Skin epidermis (tissue), 12 donors: ENCODE results near the gene NCKAP5.

Experiments
- H3K27ac ChIP-seq, 21 experiments: fragments of 200-600 bp; sonication (generic) in 11 of 21; one replicate each; pipeline ENCODE4 v1.5.0; 2020; ENCODE audit warnings: mild to moderate bottlenecking in 3 of 21, inconsistent platforms in 2 of 21, moderate library complexity in 2 of 21
- H3K4me3 ChIP-seq, 7 experiments: fragments of 200-600 bp; sonication (generic) in 2 of 7; one replicate each; pipeline ENCODE4 v1.5.0; 2020; ENCODE audit warnings: inconsistent platforms in 2 of 7, mild to moderate bottlenecking in 2 of 7, moderate library complexity in 1 of 7

The NCKAP5 gene

GRCh38 chr2:133044556-133044955 lies 523.7 kb downstream of the NCKAP5 start:
- Histone ChIP-seq H3K4me3 (no peak overlapping the region), H3K27ac (no peak overlapping the region)

DNA sequence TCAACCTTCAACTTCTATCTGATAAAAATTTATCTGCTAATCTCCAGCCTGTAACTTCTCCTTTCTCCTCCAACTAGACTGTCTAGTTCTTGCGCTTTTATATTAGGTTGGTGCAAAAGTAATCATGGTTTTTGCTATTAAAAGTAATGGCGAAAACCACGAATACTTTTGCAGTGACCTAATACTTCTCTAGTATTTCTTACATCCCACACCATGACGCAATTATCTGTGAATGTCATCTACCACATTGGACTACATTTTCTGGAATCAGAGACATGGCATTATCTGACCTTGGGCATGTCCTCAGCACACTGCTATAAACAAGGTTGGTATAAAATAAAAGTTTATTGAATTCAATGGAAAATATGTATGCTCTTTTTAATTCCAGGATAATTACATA lies 528.1 kb downstream of the NCKAP5 start:
- no peak overlapping the region for H3K27ac ChIP-seq

DNA sequence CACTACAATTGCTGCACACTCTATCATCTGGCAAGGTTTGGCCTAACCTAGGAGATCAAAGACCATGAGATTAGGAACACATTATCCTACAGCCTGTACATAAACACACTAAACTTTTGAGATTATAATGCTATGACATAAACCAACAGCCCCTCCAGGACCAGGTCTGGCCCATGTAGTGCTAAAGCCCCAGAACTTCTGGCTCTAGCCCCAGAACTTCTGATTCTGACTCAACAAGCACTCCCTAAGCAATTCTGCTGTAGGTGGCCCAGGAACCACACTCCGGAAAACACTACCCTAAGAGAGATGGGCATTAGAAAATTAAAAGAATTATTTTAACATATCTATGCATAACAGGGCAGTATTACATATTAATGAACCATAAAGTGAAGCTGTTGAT lies 528.7 kb downstream of the NCKAP5 start:
- no peak overlapping the region for H3K27ac ChIP-seq

More for the DNA sequence above, 528.1 kb downstream of the NCKAP5 start:
- no peak overlapping the region for H3K4me3 ChIP-seq

DNA sequence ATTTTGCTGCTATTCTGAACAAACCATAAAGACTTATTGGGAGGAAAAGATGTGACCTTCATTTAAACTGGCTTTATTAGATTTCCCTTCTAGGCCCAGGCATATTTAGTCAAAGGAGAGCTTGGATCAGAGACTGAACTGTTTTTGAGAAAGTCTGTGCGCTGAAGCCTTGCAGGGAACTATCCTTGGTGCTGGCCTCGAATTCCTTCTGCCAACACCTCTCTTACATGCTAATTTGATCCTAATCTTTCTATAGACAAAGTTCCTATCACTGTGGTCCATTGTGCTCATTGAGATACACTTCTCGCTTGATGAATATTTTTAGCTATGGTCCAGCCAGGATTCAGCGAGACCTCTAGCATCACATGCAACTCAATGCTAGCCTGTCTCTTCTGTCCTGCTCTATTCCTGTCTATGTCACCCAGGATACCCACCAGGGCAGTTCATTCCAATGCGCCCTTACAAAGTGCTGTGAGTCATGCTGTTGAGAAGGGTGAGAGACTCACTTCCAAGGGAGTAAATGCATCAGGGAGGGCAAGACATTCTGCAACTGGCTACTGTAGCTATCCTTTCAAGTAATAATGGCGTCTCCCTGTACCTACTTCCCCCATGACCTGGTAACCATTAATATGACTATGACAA lies 541.6 kb downstream of the NCKAP5 start:
- H3K4me3 ChIP-seq, result no peak overlapping the region

More for the DNA sequence above, 528.7 kb downstream of the NCKAP5 start:
- H3K4me3 ChIP-seq, result no peak overlapping the region

DNA sequence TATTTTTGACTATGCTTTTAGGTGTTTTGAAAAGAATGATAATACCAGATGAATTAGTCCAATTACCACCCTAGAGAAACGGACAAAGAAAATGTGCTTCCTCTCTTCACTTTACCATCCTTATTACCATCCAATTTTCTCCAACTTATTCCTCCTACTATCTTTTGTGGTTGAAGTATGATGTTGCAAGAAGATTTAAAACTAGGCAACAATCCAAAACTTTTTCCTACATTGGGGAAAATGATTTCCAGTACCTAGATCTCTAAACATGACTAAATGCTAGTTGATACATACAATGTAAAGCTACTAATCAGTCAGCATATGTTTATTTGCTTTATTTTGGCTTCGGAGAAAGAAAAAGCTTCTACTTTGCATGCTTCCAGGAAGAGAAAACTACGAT lies 543.3 kb downstream of the NCKAP5 start:
- Histone ChIP-seq H3K27ac (no peak overlapping the region), H3K4me3 (no peak overlapping the region)

More for the DNA sequence above, 541.6 kb downstream of the NCKAP5 start:
- no peak overlapping the region for H3K27ac ChIP-seq

DNA sequence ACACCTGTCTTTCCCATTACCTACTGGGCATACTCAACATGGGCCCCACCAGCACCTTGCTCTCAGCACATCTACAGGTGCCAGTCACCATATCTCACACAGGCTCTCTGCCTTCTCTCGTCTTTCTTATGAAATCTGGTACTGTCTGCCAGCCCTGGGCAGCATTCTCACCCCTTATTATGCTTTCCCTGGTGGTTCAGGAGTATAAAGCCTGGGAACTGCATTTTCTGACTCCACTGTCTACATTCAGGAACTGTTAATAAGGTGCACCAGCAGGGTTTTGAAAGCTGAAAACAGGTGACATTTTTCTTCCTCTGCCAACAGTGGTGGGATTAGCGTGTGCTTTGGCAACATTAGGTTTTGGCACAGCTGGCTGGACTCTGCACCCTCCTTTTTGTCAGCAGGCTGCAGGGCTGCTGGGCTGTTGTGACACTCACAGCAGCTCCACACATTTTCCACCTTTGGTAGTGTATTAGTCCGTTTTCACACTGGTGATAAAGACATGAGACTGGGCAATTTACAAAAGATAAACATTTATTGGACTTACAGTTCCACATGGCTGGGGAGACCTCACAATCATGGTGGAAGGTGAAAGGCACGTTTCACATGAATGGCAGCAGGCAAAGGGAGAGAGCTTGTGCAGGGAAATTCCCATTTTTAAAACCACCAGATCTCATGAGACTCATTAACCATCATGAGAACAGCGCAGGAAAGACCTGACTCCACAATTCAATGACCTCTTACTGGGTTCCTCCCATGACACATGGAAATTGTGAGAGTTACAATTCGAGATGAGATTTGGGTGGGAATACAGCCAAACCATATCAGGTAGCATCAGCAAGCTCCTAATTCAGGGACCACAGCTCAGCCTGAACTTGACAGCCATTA lies 555.2 kb downstream of the NCKAP5 start:
- Histone ChIP-seq H3K4me3 (no peak overlapping the region), H3K27ac (no peak overlapping the region)

DNA sequence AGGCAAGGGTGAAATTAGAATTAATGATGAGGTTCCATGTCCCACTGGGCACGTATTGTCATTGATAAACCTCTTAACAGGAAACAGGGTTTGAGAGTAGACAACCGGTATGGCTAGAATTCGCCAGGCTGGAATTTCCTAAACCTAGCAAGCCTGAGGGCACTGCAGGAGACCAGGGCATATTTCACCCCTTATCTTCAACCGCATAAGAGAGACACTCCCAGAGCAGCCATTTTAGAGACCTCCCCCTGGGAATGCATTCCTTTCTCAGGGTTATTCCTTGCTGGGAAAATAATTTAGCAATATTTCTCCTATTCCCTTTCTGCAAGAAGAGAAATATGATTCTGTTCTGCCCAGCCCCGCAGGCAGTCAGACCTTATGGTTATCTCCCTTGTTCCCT lies 563.6 kb downstream of the NCKAP5 start:
- Histone ChIP-seq H3K4me3 (no peak overlapping the region), H3K27ac (no peak overlapping the region)

DNA sequence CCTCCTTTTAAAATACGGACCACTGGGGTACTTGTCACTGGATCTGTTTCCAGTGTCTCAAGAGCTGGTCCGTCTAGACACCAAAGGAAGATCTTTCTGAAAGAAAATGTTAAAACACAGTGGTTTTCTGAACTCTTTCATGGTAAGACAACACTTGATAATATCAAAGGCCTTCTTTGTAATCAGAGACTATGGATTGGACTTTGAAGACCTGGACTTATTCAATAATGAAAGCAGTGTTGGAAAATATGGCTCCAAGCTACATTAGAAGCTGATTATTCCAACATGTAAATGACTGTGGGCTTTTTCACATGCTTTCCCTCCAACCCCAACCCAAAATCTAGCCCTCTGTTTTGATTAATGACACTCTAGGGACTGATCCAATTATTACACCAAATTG lies 568.8 kb downstream of the NCKAP5 start:
- no peak overlapping the region for H3K4me3 ChIP-seq
- H3K27ac ChIP-seq, result no peak overlapping the region

DNA sequence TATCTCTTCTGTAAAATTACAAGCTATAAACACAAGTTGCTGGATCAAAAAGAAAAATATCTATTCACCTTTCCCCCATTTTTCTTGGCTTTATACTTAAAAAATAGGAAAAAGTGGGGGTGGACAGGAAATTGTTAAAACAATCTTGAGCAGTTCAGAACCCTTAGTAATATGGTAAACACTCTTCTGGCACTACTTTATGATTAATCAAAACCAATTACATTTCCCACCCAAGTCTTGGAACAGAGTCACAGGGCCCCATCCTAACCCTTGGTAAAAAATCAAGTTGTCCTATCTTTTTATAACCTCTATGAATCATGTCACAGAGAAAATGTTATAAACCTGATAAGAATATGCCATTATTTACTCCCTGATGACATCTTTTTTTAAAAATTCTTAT lies 570.0 kb downstream of the NCKAP5 start:
- H3K4me3 ChIP-seq, result no peak overlapping the region
- H3K27ac ChIP-seq, result no peak overlapping the region

DNA sequence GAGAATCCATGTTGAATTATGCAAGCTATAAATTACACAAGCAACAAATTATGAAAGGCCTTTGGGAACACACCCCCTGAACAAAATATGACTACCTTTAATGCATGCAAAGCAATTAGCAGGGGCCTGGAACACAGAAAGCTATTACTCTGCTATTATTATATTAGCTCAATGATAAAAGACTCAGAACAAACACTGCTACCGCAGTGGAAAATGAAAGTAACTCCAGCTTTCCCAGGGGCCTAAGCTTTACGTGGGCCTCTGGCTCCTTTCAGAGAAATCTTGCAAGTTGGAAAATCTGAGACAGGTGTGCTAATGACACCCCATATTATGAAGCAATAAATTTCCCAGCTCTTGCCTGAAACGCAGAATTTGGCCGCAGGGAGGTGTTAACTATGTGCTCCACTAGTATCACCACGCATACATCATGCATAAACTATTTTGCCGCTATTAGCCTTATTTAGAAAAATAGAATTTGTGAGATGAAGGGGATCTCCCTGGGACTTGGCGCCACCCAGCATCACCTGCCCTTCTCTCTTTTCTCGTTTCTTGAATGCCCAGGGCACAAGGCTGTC lies 576.7 kb downstream of the NCKAP5 start:
- Histone ChIP-seq H3K27ac (no peak overlapping the region), H3K4me3 (no peak overlapping the region)

- no peak overlapping the region for H3K27ac ChIP-seq
- H3K4me3 ChIP-seq, result no peak overlapping the region
These were observed 583.5 kb downstream of the NCKAP5 start for GRCh38 chr2:132984731-132985130.

DNA sequence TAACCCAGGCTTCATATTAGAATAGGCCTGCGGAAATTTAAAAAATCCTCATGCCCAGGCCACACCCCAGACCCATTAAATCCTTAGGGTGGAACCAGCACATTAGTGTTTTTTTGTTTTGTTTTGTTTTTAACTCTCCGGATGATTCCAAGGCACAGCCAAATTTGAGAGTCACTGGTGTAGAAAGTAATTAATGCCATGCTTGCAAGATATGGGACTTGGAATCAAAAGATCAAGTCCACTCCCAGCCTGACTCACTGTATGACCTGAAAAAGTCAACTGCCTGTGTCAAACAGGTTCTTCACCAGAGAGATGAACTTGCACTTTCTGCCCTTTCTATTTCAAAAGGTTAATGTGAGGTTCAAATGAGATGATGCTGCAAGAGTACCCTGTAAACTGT lies 588.0 kb downstream of the NCKAP5 start:
- no peak overlapping the region for H3K27ac ChIP-seq
- H3K4me3 ChIP-seq, result no peak overlapping the region

DNA sequence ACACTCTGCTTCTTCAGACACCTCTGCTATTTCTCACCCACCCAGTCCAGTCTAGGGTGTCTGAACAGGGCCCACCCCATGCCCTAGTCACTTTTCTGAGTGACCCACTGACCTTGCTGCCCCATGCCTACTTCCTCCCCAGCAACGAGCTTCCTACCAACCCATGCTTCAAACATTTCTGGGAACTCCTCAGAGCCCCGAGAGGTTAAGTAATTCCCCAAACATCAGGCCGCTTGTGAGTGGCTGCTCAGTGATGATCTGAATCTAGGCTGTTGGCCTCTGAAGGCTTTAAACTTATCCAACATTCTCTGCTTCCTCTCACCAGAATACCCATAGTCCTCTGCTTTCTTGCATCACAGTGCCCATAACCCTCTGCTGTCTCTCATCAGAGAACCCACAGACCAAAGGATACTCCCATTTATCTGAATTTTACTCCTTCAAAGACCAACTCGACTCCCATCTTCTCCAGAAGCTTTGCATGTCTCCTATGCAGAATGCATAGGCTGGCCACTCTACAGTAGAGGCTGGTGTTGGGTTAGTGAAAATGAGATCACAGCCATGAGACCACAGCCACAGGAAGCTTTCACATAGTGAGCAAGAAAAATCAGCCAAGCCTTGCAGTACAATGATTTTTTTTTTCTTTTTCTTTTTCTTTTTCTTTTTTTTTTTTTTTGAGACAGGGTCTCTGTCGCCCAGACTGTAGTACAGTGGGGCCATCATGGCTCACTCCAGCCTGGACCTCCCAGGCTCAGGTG lies 588.7 kb downstream of the NCKAP5 start:
- no peak overlapping the region for H3K27ac ChIP-seq

GRCh38 chr2:132978840-132979239 lies 589.4 kb downstream of the NCKAP5 start:
- no peak overlapping the region for H3K4me3 ChIP-seq
- no peak overlapping the region for H3K27ac ChIP-seq

More for the DNA sequence above, 588.7 kb downstream of the NCKAP5 start:
- no peak overlapping the region for H3K4me3 ChIP-seq

DNA sequence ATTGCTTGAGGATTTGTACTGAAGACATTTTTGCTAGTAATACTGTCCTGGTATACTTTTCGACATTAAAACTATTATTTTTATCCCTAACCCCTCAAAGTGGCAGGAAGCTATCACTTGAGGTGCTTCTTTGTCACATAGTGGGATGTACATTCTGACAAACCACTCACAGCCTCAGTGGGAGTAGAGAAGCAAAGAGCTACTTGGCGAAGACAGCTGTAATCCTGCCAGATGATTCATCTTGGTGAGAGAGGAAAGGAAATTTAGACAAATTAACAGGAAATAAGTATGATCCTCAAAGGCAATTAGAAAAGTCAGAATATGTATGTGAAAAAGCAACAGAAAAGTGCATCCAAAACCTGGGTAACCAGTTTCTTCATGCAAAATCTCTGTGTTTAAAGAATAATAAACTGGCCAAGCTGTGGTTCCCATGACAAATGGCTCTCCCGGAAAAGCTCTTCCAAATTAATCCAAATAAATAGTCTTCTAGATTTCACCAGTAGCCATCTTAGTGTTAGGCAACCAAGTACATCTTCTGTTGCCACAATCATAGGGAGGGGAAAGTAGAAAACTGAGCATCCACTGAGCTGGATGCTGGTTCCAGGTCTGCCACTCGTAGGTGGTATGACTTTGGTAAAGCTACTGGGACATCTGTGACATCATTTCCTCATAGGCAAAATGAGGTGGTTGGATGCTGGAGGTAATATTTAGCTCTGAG lies 590.3 kb downstream of the NCKAP5 start:
- no peak overlapping the region for H3K4me3 ChIP-seq
- H3K27ac ChIP-seq, result no peak overlapping the region

GRCh38 chr2:132975193-132976105 lies 592.8 kb downstream of the NCKAP5 start:
- H3K27ac ChIP-seq, result no peak overlapping the region
- H3K4me3 ChIP-seq, result no peak overlapping the region

- no peak overlapping the region for H3K4me3 ChIP-seq
- H3K27ac ChIP-seq, result no peak overlapping the region
These were observed 593.7 kb downstream of the NCKAP5 start for GRCh38 chr2:132974467-132975095.
